Uterus (tissue), 4 donors: ENCODE results near the gene DCAF8. TPM values are rescaled to one million over a fixed set of nuclear protein-coding genes. Genes with fewer than 3 reads are reported as not detected.

Experiments used
- DNase-seq, 2 donors: peaks; one replicate each; pipeline ENCODE4 v3.0.0-alpha.2; 2019 to 2020
- H3K27ac ChIP-seq, 2 donors: fragments of 200-600 bp; sonication (generic); 1 replicate in 1 of 2; 2 replicates in 1 of 2; pipeline ENCODE4 v1.5.1; 2016 to 2018
- H3K27me3 ChIP-seq, 2 donors: fragments of 200-600 bp; sonication (generic); one replicate each; pipeline ENCODE4 v1.5.1; 2018 to 2019; ENCODE audit warnings: control low read depth in 1 of 2
- H3K36me3 ChIP-seq, 2 donors: fragments of 200-600 bp; sonication (generic); one replicate each; pipeline ENCODE4 v1.5.1; 2019; ENCODE audit warnings: control low read depth in 1 of 2
- H3K4me1 ChIP-seq, 2 donors: fragments of 200-600 bp; sonication (generic); one replicate each; pipeline ENCODE4 v1.5.1; 2018 to 2019; ENCODE audit warnings: control low read depth in 1 of 2
- H3K4me3 ChIP-seq, 2 donors: fragments of 200-600 bp; sonication (generic); 1 replicate in 1 of 2; 2 replicates in 1 of 2; pipeline ENCODE4 v1.5.1; 2018 to 2019; ENCODE audit warnings: mild to moderate bottlenecking in 1 of 2
- H3K9me3 ChIP-seq, 2 donors: fragments of 200-600 bp; sonication (generic); one replicate each; pipeline ENCODE4 v1.5.1; 2019; ENCODE audit warnings: control low read depth in 1 of 2
- POLR2A ChIP-seq, 2 donors: fragments of 450-650 bp; IDR thresholded peaks; one replicate each; pipeline ENCODE4 v1.6.1; 2016; ENCODE audit warnings: antibody characterized with exemption in 2 of 2, mild to moderate bottlenecking in 1 of 2, moderate library complexity in 1 of 2
- intact Hi-C: fragments of 100-400 bp; cut with DNase I; formaldehyde crosslinking; loops from one replicate; pipeline ENCODE4 v1.15.1; 2023; ENCODE audit warnings: low total_unique reads
- total RNA-seq, 4 donors: library from RNA; depleted of rRNA in 3 of 4; stranded (reverse); fragments of >200 nt in 3 of 4; gene quantifications; one replicate each; pipeline versions ENCODE4 v1.1.0 to v1.2.4, GENCODE V29; 2014 to 2023
- TF ChIP-seq, protein P1 (sequence below), 4 experiments: fragments of 200-600 bp in 2 of 4; fragments of 450-650 bp in 2 of 4; sonication (generic) in 2 of 4; IDR thresholded peaks; one replicate each; pipeline ENCODE4 v1.5.1; 2016 to 2019; ENCODE audit warnings: antibody characterized with exemption in 4 of 4, mild to moderate bottlenecking in 2 of 4, moderate library complexity in 1 of 4
- donor health status: DM: yes; HTN: yes; CAD: no.

DCAF8 gene
- total RNA-seq = 100 to 1,000 TPM in 2 of 4 donors, 10 to 100 TPM in 2; 36.8 to 167 (median 94.8) TPM

DNA sequence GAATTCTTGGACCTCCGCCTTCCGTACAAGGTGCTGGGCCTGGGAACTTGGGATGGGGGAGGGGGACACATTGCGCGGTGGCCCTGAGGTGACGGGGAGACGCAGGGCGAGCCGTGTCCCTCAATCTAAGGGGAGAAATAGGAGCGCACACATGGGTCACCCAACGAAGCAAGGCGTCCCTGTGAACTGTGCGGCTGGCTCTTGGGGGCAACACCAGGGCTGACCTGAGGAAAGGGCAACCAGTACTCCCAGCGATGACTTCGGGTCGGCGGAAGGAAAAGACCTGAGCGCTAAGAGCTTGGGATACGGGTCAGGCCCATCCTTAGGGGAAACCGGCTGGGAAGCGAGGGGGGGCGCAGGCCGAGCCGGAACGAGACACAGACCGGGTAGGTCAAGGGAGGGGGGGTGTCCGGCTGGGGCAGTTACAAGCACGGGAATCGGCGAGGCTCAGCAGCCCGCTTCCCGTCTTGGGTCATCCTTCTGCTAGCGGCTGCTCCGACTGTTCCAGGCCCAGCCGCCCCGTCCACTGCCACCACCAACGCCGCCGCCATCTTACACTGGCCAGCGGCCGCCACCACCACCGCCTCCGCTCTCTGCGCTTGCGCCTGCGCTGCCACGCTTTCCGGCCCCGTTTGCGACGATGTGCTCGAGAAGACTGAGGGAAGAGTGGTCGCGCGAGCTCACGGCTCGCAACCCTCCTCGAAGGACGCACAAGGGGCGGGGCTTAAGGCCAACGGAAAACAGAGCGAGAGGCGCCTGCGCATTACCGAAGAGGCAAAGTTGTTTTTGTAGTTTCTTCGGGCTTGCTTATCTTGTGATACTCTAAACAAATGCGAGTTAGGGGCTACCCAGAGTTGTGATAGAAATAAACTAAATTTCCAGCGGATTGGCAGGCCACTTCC, at the start of gene DCAF8:
TSS of gene DCAF8 (minus strand) at position 657 of the 902 bp plus-strand sequence. CDS start 18,541 bp downstream, outside the sequence.
- Histone ChIP-seq H3K36me3 (no peaks in the 10 kb centered on the region), H3K4me3 (peak within 1 kb of the TSS; percentile 69 to 84), H3K9me3 (no peaks in the 10 kb centered on the region), H3K27me3 (no peaks in the 10 kb centered on the region), H3K4me1 (peaks cover 0 to 5% of the 10 kb centered on the region in 2 donors), H3K27ac (peak within 1 kb of the TSS; percentile 94 to 97)
- intact Hi-C loops = no loop called here
- DNase-seq = peak; percentile 98 to 99
- TF ChIP-seq, protein P1, sequence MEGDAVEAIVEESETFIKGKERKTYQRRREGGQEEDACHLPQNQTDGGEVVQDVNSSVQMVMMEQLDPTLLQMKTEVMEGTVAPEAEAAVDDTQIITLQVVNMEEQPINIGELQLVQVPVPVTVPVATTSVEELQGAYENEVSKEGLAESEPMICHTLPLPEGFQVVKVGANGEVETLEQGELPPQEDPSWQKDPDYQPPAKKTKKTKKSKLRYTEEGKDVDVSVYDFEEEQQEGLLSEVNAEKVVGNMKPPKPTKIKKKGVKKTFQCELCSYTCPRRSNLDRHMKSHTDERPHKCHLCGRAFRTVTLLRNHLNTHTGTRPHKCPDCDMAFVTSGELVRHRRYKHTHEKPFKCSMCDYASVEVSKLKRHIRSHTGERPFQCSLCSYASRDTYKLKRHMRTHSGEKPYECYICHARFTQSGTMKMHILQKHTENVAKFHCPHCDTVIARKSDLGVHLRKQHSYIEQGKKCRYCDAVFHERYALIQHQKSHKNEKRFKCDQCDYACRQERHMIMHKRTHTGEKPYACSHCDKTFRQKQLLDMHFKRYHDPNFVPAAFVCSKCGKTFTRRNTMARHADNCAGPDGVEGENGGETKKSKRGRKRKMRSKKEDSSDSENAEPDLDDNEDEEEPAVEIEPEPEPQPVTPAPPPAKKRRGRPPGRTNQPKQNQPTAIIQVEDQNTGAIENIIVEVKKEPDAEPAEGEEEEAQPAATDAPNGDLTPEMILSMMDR (IDR thresholded peaks at IDR 0.05) = peak in 2 of 4 experiments; percentile 3 to 5
- TF ChIP-seq POLR2A (IDR thresholded peaks at IDR 0.05) = peak; percentile 96 to 98

- DNase-seq = no peak
- no peaks in the 10 kb centered on the region for H3K27me3 ChIP-seq
- no peaks in the 10 kb centered on the region for H3K36me3 ChIP-seq
- intact Hi-C loops = no loop called here
- H3K9me3 ChIP-seq = no peaks in the 10 kb centered on the region
- H3K27ac ChIP-seq = no peak overlapping the region
- no peak overlapping the region for H3K4me3 ChIP-seq
- no peaks in the 10 kb centered on the region for H3K4me1 ChIP-seq
- TF ChIP-seq, protein P1 (IDR thresholded peaks at IDR 0.05) = no peak
- no peak for TF ChIP-seq POLR2A (IDR thresholded peaks at IDR 0.05)
These were observed 47.2 kb upstream of the DCAF8 start for GRCh38 chr1:160309571-160309970.

- H3K27me3 ChIP-seq = no peaks in the 10 kb centered on the region
- intact Hi-C loops = no loop called here
- no peaks in the 10 kb centered on the region for H3K4me1 ChIP-seq
- H3K27ac ChIP-seq = no peak overlapping the region
- H3K4me3 ChIP-seq = no peak overlapping the region
- H3K9me3 ChIP-seq = no peaks in the 10 kb centered on the region
- TF ChIP-seq, protein P1 (IDR thresholded peaks at IDR 0.05) = no peak
- TF ChIP-seq POLR2A (IDR thresholded peaks at IDR 0.05) = no peak
- DNase-seq = no peak
- H3K36me3 ChIP-seq = no peaks in the 10 kb centered on the region
These were observed 46.8 kb upstream of the DCAF8 start for GRCh38 chr1:160309185-160309557.

GRCh38 chr1:160308451-160309184, 46.3 kb upstream of the DCAF8 start:
- Histone ChIP-seq H3K4me1 (no peaks in the 10 kb centered on the region), H3K9me3 (no peaks in the 10 kb centered on the region), H3K4me3 (no peak overlapping the region), H3K27ac (no peak overlapping the region), H3K36me3 (no peaks in the 10 kb centered on the region), H3K27me3 (no peaks in the 10 kb centered on the region)
- TF ChIP-seq, protein P1 (IDR thresholded peaks at IDR 0.05) = no peak
- TF ChIP-seq POLR2A (IDR thresholded peaks at IDR 0.05) = no peak
- intact Hi-C loops = no loop called here
- DNase-seq = no peak
